ENCODE results near the gene TOPAZ1.

TOPAZ1 gene

GRCh38 chr3:44272191-44272590 is 30.5 kb downstream of the TOPAZ1 start:
- no peak overlapping the region for H3K4me3 ChIP-seq (ENCODE audit: low read depth, low read length)
- TF ChIP-seq CTCF (IDR thresholded peaks at IDR 0.05; ENCODE audit: low read depth, low read length): no peak

GRCh38 chr3:44277925-44278324 is 36.2 kb downstream of the TOPAZ1 start:
- H3K4me3 ChIP-seq (ENCODE audit: low read depth, low read length): no peak overlapping the region

GRCh38 chr3:44280077-44280476 is 38.4 kb downstream of the TOPAZ1 start:
- H3K4me3 ChIP-seq (ENCODE audit: low read depth, low read length): no peak overlapping the region
- TF ChIP-seq CTCF (IDR thresholded peaks at IDR 0.05; ENCODE audit: low read depth, low read length): no peak

More at GRCh38 chr3:44277925-44278324, 36.2 kb downstream of the TOPAZ1 start:
- no peak for TF ChIP-seq CTCF (IDR thresholded peaks at IDR 0.05; ENCODE audit: low read depth, low read length)

GRCh38 chr3:44280631-44281030 is 38.9 kb downstream of the TOPAZ1 start:
- TF ChIP-seq CTCF (IDR thresholded peaks at IDR 0.05; ENCODE audit: low read depth, low read length): no peak
- H3K4me3 ChIP-seq (ENCODE audit: low read depth, low read length): no peak overlapping the region

DNA sequence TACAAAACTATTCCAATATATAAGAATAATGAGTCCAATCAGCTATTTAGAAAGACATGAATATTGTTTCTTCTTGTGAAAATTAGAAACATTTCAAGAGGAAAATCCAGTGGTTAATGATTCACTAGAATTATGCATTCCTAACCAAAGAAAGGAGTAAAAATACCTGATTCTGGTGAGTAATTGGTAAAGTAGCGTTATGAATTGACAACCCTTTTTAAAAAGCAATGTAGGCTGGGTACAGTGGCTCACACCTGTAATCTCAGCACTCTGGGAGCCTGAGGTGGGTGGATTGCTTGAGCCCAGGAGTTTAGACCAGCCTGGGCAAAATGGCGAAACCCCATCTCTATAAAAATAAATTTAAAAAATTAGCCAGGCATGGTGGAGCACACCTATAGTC is 43.3 kb downstream of the TOPAZ1 start:
- no peak overlapping the region for H3K4me3 ChIP-seq (ENCODE audit: low read depth, low read length)
- TF ChIP-seq CTCF (IDR thresholded peaks at IDR 0.05; ENCODE audit: low read depth, low read length): no peak

GRCh38 chr3:44289882-44290462 is 48.3 kb downstream of the TOPAZ1 start:
- no peak for TF ChIP-seq CTCF (IDR thresholded peaks at IDR 0.05; ENCODE audit: low read depth, low read length)
- no peak overlapping the region for H3K4me3 ChIP-seq (ENCODE audit: low read depth, low read length)

GRCh38 chr3:44292276-44292675 is 50.6 kb downstream of the TOPAZ1 start:
- no peak for TF ChIP-seq CTCF (IDR thresholded peaks at IDR 0.05; ENCODE audit: low read depth, low read length)
- no peak overlapping the region for H3K4me3 ChIP-seq (ENCODE audit: low read depth, low read length)

Data from WI38 (cell line).